Measurements from ENCODE around the gene SNUPN.

- TF ChIP-seq CTCF (IDR thresholded peaks at IDR 0.05 in 8 of 11, conservative IDR thresholded peaks at IDR 0.05 in 3 of 11) = peak in 1 of 11 experiments; percentile 9
- no peak for TF ChIP-seq POLR2A (IDR thresholded peaks at IDR 0.05)
- no peak for TF ChIP-seq POLR2AphosphoS5 (IDR thresholded peaks at IDR 0.05)
Observed at GRCh38 chr15:75578173-75578947, 47.2 kb downstream of the SNUPN start.
